T-helper 1 cell (primary cell): ENCODE results near the gene ODAD4.

ENCODE experiments used
- DNase-seq, 5 donors: peaks; one replicate each; pipeline ENCODE4 v3.0.0-alpha.2; 2012 to 2020

ODAD4 gene

GRCh38 chr17:41972571-41973407, 42.4 kb downstream of the ODAD4 start:
- no peak for DNase-seq

DNA sequence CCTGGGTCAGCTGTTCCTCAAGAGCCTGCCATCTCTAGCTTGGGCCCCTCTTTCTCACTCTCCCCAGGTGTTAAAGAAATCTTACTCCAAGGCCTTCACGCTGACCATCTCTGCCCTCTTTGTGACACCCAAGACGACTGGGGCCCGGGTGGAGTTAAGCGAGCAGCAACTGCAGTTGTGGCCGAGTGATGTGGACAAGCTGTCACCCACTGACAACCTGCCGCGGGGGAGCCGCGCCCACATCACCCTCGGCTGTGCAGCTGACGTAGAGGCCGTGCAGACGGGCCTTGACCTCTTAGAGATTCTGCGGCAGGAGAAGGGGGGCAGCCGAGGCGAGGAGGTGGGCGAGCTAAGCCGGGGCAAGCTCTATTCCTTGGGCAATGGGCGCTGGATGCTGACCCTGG, 43.0 kb downstream of the ODAD4 start:
- no peak for DNase-seq

DNA sequence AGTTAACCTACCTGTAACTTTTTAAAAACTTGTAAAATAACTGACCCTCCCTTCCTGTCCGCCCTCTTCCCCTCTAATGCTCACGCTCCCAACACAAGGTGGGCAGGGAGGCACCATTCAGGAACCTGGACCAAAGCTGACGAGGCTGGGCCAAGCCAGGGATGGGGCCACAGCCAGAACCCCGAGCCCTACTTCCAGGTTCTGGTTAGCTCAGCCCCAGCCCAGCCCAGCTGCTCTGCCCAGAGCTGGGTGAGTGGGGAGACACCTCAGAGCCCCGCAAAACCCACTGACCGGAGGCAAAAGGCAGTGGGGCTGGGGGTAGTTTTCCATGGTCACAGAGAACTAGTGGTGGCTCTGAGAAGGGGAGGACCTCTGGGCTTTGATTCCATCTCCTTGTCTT, 43.6 kb downstream of the ODAD4 start:
- no peak for DNase-seq

GRCh38 chr17:41974658-41975057, 44.2 kb downstream of the ODAD4 start:
- DNase-seq = no peak

GRCh38 chr17:41975099-41976083, 45.0 kb downstream of the ODAD4 start:
- no peak for DNase-seq

DNA sequence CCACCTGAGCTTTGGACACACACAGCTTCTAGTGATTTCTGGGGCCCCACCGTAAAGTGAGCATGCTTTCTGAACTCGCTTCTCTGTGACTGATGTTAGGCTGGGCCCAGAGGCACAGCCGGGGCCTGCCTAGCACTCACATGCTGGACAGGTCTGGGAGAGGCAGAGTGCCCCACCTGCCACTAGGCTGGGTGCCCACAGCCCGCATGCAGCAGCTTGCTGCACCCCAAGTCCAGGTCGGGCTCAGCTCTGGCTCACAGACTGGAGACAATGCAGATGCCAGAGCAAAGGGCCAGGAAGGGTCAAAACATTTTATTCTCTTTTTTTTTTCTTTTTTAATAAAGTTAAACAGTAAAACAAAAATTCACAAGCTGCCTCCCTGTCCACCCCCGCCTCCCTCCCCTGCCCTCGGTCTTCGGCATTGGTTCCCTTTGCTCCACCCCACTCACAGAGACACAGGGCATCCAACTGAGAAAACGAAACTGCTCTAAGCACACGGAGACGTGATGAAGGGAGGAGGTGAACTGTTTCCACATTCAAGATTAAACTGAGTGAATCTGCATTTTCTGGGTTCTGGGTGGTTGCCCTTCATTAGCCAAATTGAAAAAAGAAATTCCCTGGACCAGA, 45.8 kb downstream of the ODAD4 start:
- no peak for DNase-seq

- no peak for DNase-seq
Measured at GRCh38 chr17:41977991-41978390, 47.6 kb downstream of the ODAD4 start.

DNA sequence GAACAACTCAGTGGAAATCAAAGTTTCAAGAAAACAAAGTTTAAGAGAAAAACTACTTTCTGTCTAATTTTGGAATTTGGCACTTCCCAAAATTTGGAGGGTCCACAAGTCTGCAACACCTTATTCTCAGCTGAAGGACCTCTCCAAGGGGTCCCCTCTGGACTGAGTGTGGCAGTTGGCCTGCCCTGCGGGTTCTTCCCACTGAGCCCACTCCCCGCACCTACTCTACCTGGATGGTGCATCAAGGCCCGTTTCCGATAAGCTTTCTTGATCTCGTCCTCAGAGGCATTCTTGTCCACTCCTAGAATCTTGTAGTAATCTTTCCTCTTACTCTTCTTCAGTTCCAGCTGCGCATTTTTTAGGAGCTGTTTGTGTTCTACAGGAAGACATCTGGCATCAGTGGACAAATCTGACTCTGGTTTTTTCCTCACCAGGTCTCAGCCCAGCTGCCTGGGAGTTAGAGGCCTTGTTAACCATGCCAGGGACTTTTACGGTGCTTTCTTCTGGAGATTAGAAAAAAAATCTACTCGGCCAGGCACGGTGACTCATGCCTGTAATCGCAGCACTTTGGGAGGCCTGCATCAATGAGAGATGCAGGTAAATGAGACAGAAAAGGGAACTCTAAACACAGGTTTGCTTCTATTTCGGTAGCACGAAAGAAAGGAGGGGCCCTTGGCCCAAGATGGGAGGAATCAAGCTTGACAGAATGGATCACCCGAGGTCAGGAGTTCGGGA, 51.8 kb downstream of the ODAD4 start:
- no peak for DNase-seq

GRCh38 chr17:41984454-41984853, 54.0 kb downstream of the ODAD4 start:
- DNase-seq = no peak

GRCh38 chr17:41985919-41986318, 55.5 kb downstream of the ODAD4 start:
- DNase-seq = no peak

DNA sequence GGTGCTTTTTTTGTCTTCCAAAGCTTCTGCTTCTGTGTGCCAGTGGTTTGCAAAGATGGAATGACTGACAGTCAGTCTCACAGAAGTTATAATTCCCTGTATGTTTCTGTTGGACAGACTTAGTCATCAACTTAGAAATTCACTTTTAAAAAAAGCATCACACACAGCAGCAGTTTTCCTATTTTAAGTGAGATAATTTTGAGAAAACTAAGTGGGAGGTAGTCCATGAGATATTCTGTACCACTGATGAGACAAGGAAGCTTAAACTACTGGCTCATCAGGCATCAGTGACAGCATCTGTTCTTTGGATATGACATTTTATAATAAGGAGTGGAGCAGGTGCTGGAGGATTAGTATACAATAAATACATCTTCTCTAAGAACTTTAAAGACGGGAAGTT, 56.2 kb downstream of the ODAD4 start:
- no peak for DNase-seq

DNA sequence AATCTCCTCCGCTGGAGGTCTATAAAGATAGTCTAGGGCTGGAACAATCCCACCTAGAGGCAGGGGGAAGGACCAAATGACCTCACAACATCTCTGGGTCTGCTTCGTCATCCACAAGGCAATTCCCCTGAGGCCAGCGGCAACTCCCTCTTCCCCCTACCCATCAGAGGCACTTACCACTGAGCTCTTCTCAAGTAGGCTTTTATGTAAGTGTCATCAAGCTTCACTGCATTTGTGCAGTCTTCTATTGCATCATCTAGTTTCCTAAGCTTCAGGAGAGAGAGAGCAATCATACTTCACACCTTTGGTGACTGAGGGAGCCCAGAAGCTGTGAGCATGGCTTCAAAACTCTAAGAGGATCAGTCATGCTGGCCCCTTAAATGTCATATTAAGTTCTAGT, 57.2 kb downstream of the ODAD4 start:
- DNase-seq = no peak

DNA sequence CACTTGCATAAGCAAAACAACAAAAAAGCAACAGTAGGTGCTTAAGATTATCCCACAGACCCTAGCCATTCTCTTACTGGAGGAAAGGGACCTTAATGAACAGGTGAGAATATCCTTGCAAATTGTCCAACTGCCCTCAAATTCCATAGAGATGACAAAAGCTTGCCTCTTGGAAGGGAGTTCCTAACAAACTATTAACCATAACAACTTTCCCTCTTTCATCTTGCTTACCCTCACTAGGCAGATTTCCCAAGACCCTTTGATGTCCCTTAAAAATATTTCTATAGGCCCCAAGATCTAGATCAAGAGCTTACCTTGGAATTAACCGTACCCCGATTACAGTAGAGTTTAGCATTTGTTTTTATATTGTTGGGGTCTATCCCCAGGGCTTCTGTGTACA, 58.0 kb downstream of the ODAD4 start:
- DNase-seq = no peak

DNA sequence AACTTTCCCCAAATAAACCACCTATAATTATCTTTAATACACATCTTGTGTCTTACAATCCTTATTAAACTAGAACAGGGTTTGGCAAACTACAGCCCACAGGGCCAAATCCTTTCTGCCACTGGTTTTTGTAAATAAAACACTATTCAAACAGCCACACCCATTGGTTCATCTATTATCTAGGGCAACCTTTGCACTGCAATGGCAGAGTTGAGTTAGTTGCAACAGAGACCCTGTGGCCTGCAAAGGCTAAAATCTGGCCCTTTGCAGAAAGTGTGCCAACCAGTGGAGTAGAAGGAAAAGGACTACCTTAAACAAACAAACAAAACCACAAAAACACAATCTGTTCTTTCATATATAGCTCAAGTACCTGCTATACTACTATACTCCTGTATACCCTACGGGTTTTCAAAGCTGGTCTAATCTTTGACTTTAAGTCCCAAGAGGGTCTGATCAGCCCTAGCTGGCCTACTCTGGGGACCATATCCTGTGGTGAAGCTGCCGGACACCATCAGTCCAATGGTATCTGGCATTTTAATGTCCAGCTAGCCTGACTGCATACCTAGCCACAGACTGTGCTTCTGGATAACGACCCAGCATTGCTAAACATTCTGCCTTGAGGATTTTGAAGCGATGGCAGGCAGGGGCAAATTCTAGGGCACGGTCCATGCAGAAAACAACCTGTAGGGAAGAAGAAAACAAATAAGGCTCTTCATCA, 59.4 kb downstream of the ODAD4 start:
- no peak for DNase-seq

DNA sequence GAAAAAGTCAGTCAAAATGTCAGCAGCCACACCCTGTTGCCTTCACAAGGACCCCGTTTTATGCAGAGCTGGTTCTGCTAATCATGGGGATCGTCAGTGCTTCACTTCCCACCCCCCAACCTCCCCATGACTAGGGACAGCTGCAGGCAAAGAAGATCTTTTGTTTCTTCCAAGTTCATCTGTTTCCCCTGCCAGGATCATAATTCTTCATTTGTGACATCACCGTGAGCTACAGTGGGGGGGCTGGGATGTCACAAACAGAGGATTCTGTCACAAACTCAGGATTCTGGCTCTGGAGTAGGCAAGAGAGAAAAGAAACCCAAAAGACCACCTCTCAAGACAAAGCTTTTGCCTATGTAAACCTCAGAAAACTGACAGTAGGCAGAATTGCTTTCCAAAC, 62.2 kb downstream of the ODAD4 start:
- no peak for DNase-seq

DNA sequence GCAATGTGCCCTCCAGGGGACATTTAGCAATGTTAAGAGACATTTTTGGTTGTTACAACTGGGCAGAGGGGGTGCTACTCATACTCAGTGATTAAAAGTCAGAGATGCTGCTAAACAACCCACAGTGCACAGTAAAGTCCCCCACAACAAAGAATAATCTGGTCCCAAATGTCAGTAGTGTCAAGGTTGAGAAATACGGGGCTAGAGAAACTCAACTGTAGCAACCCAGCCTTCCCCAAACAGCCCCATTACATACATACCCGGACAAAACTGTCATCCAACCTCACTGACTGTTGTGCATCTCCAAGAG, 66.4 kb downstream of the ODAD4 start:
- DNase-seq = no peak

DNA sequence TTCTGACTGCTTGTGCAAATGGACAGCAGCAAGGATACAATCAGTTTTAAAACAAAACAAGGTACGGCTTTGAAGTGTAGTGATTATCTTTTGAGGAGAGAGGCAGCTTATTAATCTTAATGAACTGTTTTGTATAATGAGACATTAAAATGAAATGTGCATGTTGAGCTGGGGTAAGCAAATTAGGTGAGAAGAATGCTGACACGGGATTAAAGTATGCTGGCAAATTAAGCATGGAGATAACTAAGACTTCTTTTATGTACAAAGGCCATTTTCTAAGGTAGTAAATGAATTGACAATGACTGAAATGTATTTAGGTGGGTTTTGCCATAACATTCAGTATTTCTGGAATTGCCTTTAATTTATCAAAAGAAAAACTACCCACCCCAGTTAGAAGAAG, 68.1 kb downstream of the ODAD4 start:
- no peak for DNase-seq

- no peak for DNase-seq
Measured at GRCh38 chr17:42000413-42001133, 70.2 kb downstream of the ODAD4 start.

GRCh38 chr17:42001729-42002128, 71.3 kb downstream of the ODAD4 start:
- no peak for DNase-seq

- DNase-seq = no peak
Measured at GRCh38 chr17:42002175-42002791, 71.9 kb downstream of the ODAD4 start.

DNA sequence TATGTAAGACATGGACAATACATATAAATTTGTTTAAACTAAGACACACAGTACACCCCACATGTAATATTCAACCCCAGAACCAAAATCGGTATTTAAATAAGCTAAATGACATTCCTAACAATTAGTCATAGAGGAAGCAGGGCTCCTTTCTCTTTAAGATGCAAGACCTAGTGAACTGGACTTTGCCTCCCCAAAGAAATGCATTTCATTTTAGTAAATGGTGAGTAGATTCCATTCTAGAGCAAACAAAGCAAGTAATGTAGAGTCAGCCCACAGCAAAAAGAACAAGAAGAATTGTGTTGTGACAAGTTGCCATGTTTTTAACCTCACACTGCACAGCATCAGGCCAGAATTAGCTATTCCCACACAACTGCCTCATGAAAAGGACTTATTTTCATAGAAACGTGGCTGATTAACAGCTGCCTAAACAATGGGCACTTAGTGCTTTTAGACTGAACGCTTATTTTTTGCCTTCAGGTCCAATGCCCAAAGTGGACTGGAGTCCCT, 72.4 kb downstream of the ODAD4 start:
- DNase-seq = no peak
